ENCODE measurements around the gene COL4A2.

Gene COL4A2

GRCh38 chr13:110457361-110457760, 150.3 kb downstream of the COL4A2 start:
- no peak for DNase-seq
- Histone ChIP-seq H3K27ac (no peak overlapping the region), H3K36me3 (peaks cover 8% of the 10 kb centered on the region), H3K27me3 (ENCODE audit: insufficient read depth, low read depth, severe bottlenecking) (no peaks in the 10 kb centered on the region), H3K4me3 (ENCODE audit: low read depth, low read length) (no peak overlapping the region), H3K9me3 (ENCODE audit: severe bottlenecking) (no peaks in the 10 kb centered on the region)
- TF ChIP-seq CTCF (IDR thresholded peaks at IDR 0.05; ENCODE audit: low read depth, low read length) = no peak

- no peaks in the 10 kb centered on the region for H3K9me3 ChIP-seq (ENCODE audit: severe bottlenecking)
- DNase-seq = no peak
- no peak overlapping the region for H3K27ac ChIP-seq
These were observed 150.9 kb downstream of the COL4A2 start for GRCh38 chr13:110458017-110458416.

GRCh38 chr13:110458594-110459365, 151.7 kb downstream of the COL4A2 start:
- Histone ChIP-seq H3K27ac (no peak overlapping the region), H3K36me3 (peaks cover 8% of the 10 kb centered on the region), H3K9me3 (ENCODE audit: severe bottlenecking) (no peaks in the 10 kb centered on the region), H3K27me3 (ENCODE audit: insufficient read depth, low read depth, severe bottlenecking) (no peaks in the 10 kb centered on the region), H3K4me3 (ENCODE audit: low read depth, low read length) (no peak overlapping the region)
- no peak for DNase-seq
- TF ChIP-seq CTCF (IDR thresholded peaks at IDR 0.05; ENCODE audit: low read depth, low read length) = no peak

More at GRCh38 chr13:110458017-110458416, 150.9 kb downstream of the COL4A2 start:
- no peak overlapping the region for H3K4me3 ChIP-seq (ENCODE audit: low read depth, low read length)
- no peak for TF ChIP-seq CTCF (IDR thresholded peaks at IDR 0.05; ENCODE audit: low read depth, low read length)
- H3K27me3 ChIP-seq (ENCODE audit: insufficient read depth, low read depth, severe bottlenecking) = no peaks in the 10 kb centered on the region
- H3K36me3 ChIP-seq = peaks cover 8% of the 10 kb centered on the region

- no peak for DNase-seq
- peaks cover 8% of the 10 kb centered on the region for H3K36me3 ChIP-seq
- no peak overlapping the region for H3K27ac ChIP-seq
These were observed 155.0 kb downstream of the COL4A2 start for GRCh38 chr13:110462091-110462490.

GRCh38 chr13:110463156-110463555, 156.1 kb downstream of the COL4A2 start:
- DNase-seq = no peak
- no peak overlapping the region for H3K27ac ChIP-seq
- no peak overlapping the region for H3K4me3 ChIP-seq (ENCODE audit: low read depth, low read length)
- no peaks in the 10 kb centered on the region for H3K27me3 ChIP-seq (ENCODE audit: insufficient read depth, low read depth, severe bottlenecking)
- no peaks in the 10 kb centered on the region for H3K9me3 ChIP-seq (ENCODE audit: severe bottlenecking)
- TF ChIP-seq CTCF (IDR thresholded peaks at IDR 0.05; ENCODE audit: low read depth, low read length) = no peak
- peaks cover 8% of the 10 kb centered on the region for H3K36me3 ChIP-seq

More at GRCh38 chr13:110462091-110462490, 155.0 kb downstream of the COL4A2 start:
- TF ChIP-seq CTCF (IDR thresholded peaks at IDR 0.05; ENCODE audit: low read depth, low read length) = no peak
- Histone ChIP-seq H3K9me3 (ENCODE audit: severe bottlenecking) (no peaks in the 10 kb centered on the region), H3K27me3 (ENCODE audit: insufficient read depth, low read depth, severe bottlenecking) (no peaks in the 10 kb centered on the region), H3K4me3 (ENCODE audit: low read depth, low read length) (no peak overlapping the region)

Data from WERI-Rb-1 (cell line).